SKM-1 (cell line): Measurements from ENCODE around the gene TAF3.

Experiments
- DNase-seq: peaks from one replicate; lab custom pipeline; 2025; ENCODE audit not compliant: unreplicated experiment; lab: John Stamatoyannopoulos, UW

TAF3 gene

DNA sequence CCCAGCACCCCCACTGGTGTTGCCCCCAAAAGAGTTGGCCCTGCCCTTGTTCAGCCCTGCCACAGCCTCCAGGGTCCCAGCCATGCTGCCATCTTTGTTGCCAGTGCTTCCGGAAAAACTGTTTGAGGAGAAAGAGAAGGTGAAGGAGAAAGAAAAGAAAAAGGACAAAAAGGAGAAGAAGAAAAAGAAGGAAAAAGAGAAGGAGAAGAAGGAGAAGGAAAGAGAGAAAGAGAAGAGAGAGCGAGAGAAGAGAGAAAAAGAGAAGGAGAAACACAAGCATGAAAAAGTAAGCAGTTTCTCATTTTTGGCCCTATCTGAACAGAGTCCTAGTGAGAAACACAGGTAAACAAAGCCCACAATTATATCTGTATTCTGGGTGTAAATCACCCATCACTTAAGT lies 147.2 kb downstream of the TAF3 start:
- no peak for DNase-seq

DNA sequence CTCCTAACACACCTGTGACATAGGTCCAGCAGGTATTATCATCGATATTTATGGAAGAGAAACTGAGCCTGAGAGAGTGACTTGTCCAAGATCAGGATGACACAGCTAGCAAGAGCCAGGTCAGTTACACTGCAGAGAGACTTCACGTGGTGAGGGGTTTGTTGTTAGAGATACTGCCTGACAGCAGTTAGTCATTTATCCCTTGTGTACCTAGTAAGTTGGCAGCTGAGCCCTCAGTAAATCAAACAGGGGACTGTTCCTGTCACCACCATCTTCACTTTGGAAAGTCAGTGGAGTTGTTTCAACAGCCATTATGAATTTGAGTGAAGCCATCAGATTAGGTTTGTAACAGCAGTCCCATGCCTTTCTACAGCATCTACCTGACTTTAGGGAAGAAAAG lies 148.7 kb downstream of the TAF3 start:
- DNase-seq = no peak

DNA sequence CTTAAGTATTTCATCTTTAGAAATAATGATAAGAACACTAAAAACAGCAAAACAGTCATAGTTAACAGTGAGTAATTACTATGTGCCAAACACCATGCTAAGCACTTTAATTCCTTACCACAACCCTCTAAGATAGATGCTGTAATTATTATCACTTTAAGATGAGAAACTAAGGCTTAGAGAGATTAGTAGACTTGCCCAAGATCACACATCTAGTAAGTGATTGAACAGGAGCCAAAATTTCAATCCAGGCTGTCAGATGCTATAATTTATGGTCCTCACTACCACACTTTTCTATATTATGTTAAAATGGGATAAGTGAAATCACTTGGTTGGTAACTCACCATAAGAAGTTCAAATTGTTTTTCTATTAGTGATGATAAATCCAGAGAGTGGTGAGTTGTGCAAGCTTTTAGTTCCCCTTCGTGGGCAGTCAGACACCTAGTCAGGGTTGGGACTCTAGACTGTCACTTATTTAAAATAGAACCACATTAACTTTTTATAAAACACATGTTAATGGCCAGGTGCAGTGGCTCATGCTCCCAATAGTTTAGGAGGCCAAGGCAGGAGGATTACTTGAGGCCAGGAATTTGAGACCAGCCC lies 150.3 kb downstream of the TAF3 start:
- no peak for DNase-seq

DNA sequence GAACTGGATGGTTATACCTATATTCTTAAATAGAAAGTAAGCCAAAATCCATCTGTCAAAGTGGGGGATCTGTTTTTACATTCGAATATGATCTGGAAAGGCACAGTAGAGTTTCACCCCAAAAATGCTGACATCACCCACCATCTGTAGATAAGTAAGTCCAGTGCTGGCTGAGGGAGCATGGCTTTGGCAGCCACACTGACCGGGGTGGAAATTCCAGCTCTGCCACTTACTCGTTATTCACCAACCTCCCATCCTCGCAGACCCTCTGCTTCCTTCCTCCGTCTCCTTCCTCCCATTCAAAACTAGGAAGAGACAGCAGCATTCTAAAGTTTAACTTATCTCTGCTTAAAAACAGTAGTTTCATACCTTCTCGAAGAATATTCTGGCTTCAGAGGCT lies 151.3 kb downstream of the TAF3 start:
- no peak for DNase-seq

DNA sequence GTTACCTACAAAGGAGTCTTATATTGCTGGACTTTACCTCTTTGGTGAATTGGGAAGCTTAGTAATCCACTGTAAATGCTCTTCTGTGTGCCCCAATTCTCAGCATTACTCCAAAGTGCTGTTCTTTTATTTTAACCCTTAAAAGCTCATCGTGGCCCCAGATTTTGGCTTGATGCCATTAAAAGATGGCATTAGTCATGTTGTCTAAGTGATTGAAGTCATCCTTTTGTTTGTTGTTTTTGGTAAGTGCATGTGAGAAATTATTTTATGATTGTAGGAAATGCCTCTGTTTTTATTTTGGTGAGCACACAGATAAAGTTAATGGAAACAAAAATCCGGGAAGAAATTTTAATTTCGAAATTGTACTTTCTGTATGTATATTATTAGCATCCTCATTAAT lies 153.6 kb downstream of the TAF3 start:
- DNase-seq = no peak

DNA sequence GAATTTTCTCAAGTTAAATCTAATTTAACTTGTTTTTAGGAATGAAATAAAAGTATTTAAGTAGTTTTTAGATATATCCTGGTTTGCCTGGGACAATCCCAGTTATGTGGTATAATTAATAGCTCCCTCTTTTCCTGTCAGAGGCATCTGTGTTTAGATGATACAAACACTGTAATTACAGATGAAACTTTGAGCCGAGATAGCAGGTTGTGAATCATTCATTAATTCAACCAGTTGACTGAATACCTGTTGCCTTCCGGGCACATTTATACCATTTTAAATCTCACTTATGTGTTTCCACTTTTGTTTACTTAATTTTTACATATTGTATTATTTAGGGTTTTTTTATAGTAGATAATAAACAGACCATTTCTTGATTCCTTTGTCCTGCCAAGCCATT lies 154.1 kb downstream of the TAF3 start:
- no peak for DNase-seq

DNA sequence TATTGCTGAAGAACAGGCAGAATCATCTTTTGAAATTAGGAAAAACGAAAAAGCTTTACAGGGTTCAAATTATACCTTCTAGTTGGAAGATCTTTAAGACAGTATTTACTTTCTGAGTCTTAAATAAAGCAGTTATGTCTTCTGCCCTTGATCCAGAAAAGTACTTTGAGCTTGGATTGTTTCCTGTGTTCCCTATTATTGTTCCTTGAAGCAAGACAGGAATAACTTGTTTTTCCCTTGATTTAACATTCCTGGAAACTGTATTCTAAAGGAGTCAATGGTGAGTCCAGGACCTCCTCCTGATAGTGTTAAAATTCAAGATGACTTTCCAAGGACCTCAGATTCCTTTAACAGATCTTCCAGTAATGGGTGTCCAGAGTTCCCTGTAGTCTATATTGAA lies 161.9 kb downstream of the TAF3 start:
- no peak for DNase-seq

DNA sequence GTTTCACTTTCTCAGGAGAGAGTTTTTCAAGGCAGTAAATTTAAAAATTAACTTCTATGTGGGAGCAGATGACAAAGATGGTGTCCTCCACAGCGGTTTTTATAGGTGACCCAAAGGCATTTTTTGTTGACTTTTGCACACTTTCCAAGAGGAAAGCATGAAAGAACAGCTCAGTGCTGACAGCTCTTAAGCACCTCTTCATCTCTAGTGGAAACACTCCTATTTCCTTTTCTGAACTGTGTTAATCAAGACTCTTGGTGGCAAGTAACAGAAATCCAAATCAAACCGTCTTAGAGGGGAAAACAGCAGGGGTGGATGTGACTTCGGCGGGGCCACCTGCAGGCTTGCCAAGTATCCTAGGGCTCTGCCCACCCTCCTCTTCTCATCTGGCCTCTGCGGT lies 164.4 kb downstream of the TAF3 start:
- no peak for DNase-seq

DNA sequence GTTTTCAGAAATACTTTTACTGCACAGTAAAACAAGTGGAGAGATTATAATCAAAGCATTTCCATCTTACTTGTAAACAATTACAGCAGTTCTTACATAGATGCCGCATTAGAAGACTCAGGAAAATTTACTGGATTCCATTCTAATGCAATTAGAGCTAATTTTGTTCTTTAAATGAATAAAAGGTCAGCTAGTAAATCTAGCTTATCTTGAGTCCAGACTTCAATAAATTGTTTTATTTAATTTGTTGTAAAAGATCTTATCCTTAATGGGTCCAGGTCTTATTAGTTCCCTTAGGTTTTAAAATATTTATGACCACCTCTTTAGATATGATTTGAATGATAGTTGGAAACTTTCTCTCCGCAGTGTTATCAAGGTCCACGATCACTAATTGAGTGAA lies 166.0 kb downstream of the TAF3 start:
- DNase-seq = no peak

DNA sequence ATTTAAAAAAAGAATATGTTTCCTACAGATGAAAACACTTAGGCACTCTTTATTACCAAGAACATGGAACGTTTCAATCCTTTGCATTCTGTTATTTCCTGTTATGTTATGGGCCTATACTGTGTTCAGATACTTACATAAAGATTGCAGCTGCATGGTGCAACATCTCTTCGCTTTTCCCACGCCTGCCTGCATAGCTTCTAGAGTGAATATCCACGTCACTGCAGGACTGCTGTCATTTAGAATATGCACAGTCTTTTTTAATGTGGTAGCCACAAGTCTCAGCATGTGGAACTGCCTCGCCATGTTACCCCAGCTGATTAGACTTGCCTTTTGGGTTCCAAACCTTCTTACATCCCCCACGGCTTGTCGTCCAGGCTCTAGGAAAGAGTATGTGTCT lies 166.6 kb downstream of the TAF3 start:
- no peak for DNase-seq

DNA sequence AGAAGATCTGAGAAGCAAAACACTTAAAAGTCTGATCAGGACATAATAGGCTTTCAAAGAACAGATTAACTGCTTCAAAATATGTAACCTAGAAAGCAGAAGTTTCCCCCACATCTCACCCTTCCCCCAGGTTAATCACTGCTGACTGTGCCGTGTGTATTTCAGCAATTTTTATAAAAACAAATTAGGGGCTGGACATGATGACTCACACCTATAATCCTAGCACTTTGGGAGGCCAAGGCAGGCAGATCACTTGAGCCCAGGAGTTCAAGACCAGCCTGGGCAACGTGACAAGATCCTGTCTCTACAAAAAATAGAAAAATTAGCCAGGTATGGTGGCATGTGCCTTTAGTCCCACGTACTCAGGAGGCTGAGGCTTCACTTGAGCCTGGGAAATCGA lies 168.5 kb downstream of the TAF3 start:
- no peak for DNase-seq

DNA sequence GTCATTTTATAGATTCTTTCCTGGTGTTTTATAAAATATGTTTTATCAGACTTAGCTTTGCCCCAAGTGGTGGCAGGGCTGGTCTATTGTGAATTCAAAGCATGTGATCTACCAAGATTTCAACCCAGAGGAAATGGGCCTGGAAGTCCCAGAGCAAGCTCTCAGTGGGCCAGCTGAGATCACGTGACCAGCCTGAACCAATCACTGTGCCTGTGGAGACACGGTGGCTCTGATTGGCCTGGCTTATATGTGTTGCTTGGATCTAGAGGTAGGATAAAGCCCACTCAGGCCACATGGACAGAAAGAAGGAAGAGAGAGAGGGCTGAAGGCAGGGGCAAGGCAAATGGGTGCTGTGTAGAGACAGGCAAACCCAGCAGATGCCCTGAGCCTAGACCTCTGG lies 170.7 kb downstream of the TAF3 start:
- DNase-seq = no peak

DNA sequence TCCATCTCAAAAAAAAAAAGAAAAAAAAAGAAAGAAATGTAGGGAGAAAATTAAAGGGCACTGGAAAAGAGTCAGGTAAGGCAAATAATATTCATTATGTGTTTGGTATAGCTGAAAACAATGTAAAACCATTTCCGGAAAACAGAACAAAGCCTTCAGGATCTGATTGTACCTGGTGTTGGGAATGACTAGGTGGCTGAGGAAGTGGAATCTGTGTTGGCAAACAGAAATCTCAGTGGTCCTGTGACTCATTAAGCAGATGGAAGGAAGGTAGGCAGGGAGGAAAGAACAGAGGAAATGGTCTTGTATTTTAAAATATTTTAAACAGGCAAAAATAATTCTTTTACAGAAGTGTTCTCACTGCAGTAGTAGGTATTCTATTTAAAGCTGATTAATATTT lies 180.5 kb downstream of the TAF3 start:
- no peak for DNase-seq

DNA sequence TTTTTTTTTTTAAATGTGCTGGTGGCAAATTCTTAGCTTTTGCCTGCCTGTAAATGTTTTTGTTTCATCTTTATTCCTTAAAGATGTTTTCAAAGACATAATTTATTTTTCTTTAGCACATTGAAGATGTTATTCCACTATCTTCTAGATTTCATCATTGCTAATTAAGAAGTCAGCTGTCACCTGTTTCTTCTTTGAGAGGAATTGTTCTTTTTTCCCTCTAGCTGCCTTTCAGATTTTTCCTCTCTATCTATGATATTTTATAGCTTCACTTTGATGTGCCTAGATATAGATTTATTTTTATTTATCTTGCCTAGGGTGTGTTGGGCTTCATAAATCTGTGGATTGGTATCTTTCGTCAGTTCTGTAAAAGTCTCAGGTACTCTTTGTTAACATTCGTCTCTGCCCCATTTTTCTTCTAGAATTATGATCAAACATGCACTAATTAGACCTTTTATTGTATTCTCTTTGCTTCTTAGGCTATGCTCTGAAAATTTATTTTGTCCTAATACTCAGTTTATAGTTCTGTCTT lies 186.2 kb downstream of the TAF3 start:
- no peak for DNase-seq

DNA sequence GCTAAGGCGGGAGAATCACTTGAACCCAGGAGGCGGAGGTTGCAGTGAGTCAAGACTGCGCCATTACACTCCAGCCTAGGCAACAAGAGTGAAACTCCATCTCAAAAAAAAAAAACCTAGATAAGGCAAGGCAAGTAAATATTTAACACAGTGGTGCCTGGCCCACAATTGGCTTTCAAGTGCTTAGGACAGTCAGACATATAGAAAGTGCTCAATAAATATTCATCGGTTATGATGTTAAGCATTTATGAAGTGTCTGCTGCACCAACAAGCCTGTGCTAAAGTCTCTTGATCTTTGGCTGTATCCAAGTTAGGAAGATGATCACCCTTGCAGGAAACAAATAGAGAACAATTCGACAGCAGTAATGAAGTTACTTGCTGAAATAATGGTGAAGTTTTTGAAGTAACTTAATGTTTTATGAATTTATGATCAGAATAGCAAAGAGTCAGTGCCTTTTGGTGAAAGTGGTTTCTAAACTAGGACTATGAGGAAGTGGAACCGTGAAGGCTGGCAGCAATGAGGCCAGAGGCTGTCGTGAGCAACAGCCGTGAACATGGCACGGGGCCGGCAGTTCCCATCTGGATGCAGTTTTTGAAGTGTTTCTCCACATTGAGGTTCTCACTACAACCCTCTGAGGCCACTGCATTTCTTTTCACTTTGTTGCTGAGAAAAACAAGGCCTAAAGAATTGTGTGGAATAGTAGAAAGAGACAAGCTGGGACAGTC lies 188.1 kb downstream of the TAF3 start:
- no peak for DNase-seq

DNA sequence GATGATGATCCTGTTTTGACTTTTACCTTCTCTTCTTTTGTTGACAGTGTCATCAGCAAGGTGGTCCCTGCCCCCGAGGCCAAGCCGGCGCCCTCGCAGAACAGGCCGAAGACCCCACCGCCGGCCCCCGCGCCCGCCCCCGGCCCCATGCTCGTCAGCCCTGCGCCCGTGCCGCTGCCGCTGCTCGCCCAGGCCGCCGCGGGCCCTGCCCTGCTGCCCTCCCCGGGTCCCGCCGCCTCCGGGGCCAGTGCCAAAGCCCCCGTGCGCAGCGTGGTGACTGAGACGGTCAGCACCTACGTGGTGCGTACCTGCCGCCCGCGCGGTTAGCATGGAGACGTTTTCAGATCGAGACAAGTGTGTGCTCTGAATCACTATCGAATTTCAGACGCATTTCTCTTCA lies 190.7 kb downstream of the TAF3 start:
- no peak for DNase-seq

DNA sequence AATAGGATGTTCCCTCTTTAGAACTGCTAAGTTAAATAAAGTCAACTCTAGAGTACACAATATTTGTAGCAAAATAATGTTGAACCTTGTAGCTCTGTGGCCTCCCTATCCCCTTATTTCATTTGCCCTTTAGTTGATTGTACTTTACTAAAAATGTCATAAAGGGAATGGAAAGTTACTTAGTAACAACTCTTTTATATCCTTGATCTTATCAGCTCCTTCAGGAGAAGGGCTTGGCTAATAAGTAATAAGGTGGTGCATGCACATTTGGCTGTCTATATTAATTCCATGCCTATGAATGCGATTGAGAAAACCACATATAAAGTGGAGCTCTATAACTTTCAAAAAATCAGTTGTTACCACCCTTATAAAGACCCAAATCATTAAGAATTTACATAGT lies 194.7 kb downstream of the TAF3 start:
- no peak for DNase-seq

DNA sequence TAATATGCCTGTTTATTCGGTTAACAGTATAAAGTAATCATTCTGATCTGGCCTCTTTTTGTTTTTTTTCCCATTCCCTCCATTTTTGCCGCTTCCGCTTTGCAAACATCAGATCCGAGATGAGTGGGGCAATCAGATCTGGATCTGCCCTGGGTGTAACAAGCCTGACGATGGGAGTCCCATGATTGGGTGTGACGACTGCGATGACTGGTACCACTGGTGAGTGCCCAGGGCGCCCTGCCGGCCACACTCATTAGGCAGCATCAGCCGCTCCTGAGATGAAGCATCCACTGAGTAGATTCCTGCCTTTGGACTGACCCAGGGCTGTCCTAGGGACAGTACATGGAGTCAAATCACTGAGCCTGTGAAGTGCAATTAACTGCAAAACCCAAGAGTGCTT lies 195.3 kb downstream of the TAF3 start:
- no peak for DNase-seq

DNA sequence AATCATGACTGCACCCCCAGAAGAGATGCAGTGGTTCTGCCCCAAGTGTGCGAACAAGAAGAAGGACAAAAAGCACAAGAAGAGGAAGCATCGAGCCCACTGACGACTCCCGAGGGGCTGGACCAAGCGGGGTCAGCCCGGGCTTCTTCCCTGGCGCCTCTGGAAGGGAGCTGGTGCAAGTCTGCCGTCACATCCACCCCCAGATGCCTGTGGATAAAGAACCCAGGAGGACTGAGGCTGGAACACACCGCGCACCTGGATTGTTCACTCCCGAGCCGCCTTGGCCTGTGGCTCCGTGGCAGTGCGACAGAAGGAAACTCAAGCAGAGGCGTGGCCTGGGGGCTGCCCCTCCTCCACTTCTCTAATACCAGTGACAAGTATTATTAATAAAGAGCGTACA lies 196.3 kb downstream of the TAF3 start:
- DNase-seq = no peak

DNA sequence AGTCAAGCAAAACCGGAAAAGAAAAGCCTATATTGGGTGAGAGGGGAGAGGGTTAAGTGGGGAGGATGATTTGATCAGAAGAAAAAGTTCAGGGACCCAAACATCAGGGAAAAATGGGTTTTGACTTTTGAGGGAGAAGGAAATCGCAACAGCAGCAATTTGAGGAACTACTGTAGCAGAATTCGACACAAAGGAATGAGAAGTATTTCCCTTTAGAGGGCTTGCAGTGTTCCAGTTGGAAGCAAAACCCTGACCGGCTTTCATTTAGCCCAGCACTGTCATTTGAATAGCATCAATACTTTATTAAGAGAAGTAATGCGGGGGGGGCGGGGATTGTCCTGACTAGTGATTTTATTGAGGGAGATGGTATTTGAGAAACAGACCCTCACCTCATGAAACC lies 199.0 kb downstream of the TAF3 start:
- no peak for DNase-seq

DNA sequence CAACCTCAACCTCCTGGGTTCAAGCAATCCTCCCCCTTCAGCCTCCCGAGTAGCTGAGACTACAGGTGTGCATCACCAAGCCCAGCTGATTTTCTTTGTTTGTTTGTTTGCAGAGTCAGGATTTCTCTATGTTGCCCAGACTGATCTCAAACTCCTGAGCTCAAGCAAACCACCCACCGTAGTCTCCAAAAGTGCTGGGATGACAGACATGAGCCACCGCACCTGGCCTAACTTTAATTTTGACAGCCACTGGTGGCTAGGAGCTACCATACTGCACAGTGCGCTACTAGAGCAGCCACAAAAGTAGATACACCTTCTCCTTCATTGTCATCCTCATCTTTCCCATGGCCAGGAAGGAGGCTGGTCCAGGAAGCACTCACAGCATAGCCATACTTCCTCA lies 205.0 kb downstream of the TAF3 start:
- DNase-seq = no peak

DNA sequence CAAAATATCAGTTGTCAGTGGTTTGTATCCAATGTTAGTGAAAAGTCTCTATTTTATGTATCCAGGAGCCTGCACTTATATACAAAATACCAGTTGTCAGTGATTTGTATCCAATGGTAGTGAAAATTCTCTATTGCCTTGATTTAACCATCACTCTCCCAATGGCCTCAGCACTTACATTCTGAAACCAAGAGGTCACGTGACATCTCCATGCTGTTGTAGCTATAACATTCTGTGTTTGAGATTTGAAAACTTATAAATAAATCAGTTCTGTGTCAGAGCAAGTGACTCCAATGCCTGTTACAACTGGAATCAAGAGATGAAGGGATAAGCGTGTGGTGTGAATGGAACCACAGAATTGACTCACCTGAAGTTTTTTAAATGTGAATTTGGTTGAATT lies 205.5 kb downstream of the TAF3 start:
- DNase-seq = no peak
